Measurements from ENCODE around the gene RCC1.

- TF ChIP-seq OSR1 (CRISPR knock-in tag; IDR thresholded peaks at IDR 0.05) (no peak), CSDC2 (CRISPR knock-in tag; IDR thresholded peaks at IDR 0.05) (no peak), ARNTL (CRISPR knock-in tag; IDR thresholded peaks at IDR 0.05; ENCODE audit: borderline replicate concordance, low read depth) (no peak), ZFP30 (CRISPR knock-in tag; IDR thresholded peaks at IDR 0.05) (no peak), ZFP3 (CRISPR knock-in tag; IDR thresholded peaks at IDR 0.05) (no peak), ZNF8 (CRISPR knock-in tag; IDR thresholded peaks at IDR 0.05) (no peak), CREB5 (CRISPR knock-in tag; IDR thresholded peaks at IDR 0.05; ENCODE audit: low read depth) (no peak), ESRRG (CRISPR knock-in tag; IDR thresholded peaks at IDR 0.05) (no peak), GLIS3 (CRISPR knock-in tag; IDR thresholded peaks at IDR 0.05) (no peak), ZNF70 (CRISPR knock-in tag; IDR thresholded peaks at IDR 0.05) (no peak), SNAI2 (CRISPR knock-in tag; IDR thresholded peaks at IDR 0.05) (no peak), TCF4 (CRISPR knock-in tag; IDR thresholded peaks at IDR 0.05; ENCODE audit: borderline replicate concordance) (no peak), CSRNP3 (CRISPR knock-in tag; IDR thresholded peaks at IDR 0.05) (no peak)
These were observed 42.5 kb downstream of the RCC1 start for GRCh38 chr1:28548318-28548717.
